ENCODE data around the gene DTNB.

DNA sequence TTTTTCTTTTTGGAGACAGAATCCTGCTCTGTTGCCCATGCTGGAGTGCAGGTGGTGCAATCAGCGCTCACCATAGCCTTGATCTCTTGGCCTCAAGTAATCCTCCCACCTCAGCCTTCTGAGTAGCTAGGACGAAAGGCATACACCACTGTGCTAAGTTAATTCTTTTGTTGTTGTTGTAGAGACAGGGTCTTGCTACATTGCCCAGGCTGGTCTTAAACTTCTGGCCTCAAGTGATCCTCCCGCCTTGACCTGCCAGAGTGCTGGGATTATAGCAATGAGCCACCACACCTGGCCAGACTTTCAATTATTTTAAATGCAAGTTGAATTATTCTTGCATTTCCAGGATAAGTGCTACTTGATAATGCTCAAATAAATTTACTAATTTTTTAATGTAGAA is 126.5 kb downstream of the DTNB start:
- TF ChIP-seq, protein P1, sequence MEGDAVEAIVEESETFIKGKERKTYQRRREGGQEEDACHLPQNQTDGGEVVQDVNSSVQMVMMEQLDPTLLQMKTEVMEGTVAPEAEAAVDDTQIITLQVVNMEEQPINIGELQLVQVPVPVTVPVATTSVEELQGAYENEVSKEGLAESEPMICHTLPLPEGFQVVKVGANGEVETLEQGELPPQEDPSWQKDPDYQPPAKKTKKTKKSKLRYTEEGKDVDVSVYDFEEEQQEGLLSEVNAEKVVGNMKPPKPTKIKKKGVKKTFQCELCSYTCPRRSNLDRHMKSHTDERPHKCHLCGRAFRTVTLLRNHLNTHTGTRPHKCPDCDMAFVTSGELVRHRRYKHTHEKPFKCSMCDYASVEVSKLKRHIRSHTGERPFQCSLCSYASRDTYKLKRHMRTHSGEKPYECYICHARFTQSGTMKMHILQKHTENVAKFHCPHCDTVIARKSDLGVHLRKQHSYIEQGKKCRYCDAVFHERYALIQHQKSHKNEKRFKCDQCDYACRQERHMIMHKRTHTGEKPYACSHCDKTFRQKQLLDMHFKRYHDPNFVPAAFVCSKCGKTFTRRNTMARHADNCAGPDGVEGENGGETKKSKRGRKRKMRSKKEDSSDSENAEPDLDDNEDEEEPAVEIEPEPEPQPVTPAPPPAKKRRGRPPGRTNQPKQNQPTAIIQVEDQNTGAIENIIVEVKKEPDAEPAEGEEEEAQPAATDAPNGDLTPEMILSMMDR (IDR thresholded peaks at IDR 0.05; ENCODE audit: insufficient read depth, low read length), result no peak
- TF ChIP-seq GABPA (IDR thresholded peaks at IDR 0.05; ENCODE audit: low read depth), result no peak
